HL-60/S4 (cell line): ENCODE measurements around the gene STIM1.
"Not testable (repeated sequence)": the region's sequence is repeated elsewhere in the genome, so short reads cannot be mapped to it uniquely, and the experiment has no call there.

ENCODE experiments used
- in situ Hi-C: fragments of 300-500 bp; cut with MboI; formaldehyde crosslinking; loops from 2 replicates; pipeline ENCODE4 v1.14.3; 2022; ENCODE audit warnings: low sequenced_read_pairs

Gene STIM1

GRCh38 chr11:3969200-3969599, 113.7 kb downstream of the STIM1 start:
- in situ Hi-C loops = no loop called here

GRCh38 chr11:3969613-3970012, 114.1 kb downstream of the STIM1 start:
- in situ Hi-C loops = no loop called here

- in situ Hi-C loops = no loop called here
Measured at GRCh38 chr11:3970108-3970507, 114.6 kb downstream of the STIM1 start.

- in situ Hi-C loops = no loop called here
Measured at GRCh38 chr11:3971756-3972404, 116.4 kb downstream of the STIM1 start.

GRCh38 chr11:3972431-3972830, 117.0 kb downstream of the STIM1 start:
- in situ Hi-C loops = no loop called here

- in situ Hi-C loops = no loop called here
Measured at GRCh38 chr11:3977078-3977477, 121.6 kb downstream of the STIM1 start.

GRCh38 chr11:3981084-3981633, 125.7 kb downstream of the STIM1 start:
- in situ Hi-C loops = no loop called here

- in situ Hi-C loops = no loop called here
Measured at GRCh38 chr11:3982431-3982830, 127.0 kb downstream of the STIM1 start.

- in situ Hi-C loops = no loop called here
Measured at GRCh38 chr11:3983101-3983500, 127.6 kb downstream of the STIM1 start.

- in situ Hi-C loops = no loop called here
Measured at GRCh38 chr11:3984896-3985295, 129.4 kb downstream of the STIM1 start.

- in situ Hi-C loops = no loop called here
Measured at GRCh38 chr11:3985631-3986030, 130.2 kb downstream of the STIM1 start.

- in situ Hi-C loops = no loop called here
Measured at GRCh38 chr11:3986301-3986700, 130.8 kb downstream of the STIM1 start.

- in situ Hi-C loops = no loop called here
Measured at GRCh38 chr11:3989276-3989920, 133.9 kb downstream of the STIM1 start.

- in situ Hi-C loops = no loop called here
Measured at GRCh38 chr11:3989921-3990290, 134.4 kb downstream of the STIM1 start.

GRCh38 chr11:3990406-3990805, 134.9 kb downstream of the STIM1 start:
- in situ Hi-C loops = no loop called here

GRCh38 chr11:3992964-3993363, 137.5 kb downstream of the STIM1 start:
- in situ Hi-C loops = no loop called here

GRCh38 chr11:3994030-3994640, 138.7 kb downstream of the STIM1 start:
- in situ Hi-C loops = no loop called here

GRCh38 chr11:3995307-3995706, 139.8 kb downstream of the STIM1 start:
- in situ Hi-C loops = no loop called here

GRCh38 chr11:3995949-3996554, 140.6 kb downstream of the STIM1 start:
- in situ Hi-C loops = no loop called here

GRCh38 chr11:3996651-3997050, 141.2 kb downstream of the STIM1 start:
- in situ Hi-C loops = no loop called here

GRCh38 chr11:4004753-4005152, 149.3 kb downstream of the STIM1 start:
- in situ Hi-C loops = not testable (repeated sequence)
